ENCODE results near the gene TRIM38.

TRIM38 gene

GRCh38 chr6:25921525-25922203, 40.9 kb upstream of the TRIM38 start:
- H3K9ac ChIP-seq (ENCODE audit: low read depth, low read length), result no peak overlapping the region
- no peaks in the 10 kb centered on the region for H3K9me3 ChIP-seq (ENCODE audit: insufficient read depth, low read length, severe bottlenecking)
- H4K20me1 ChIP-seq (ENCODE audit: insufficient read depth, low read length), result no peaks in the 10 kb centered on the region
- H3K36me3 ChIP-seq (ENCODE audit: insufficient read depth, low read length), result no peaks in the 10 kb centered on the region
- TF ChIP-seq CTCF (IDR thresholded peaks at IDR 0.05; ENCODE audit: borderline replicate concordance, extremely low read depth, low read length, poor library complexity, severe bottlenecking) (no peak), EZH2 (IDR thresholded peaks at IDR 0.05; ENCODE audit: borderline replicate concordance, low read depth, low read length, severe bottlenecking) (no peak)
- H2AFZ ChIP-seq (ENCODE audit: low read depth, low read length), result no peak overlapping the region
- H3K4me3 ChIP-seq (ENCODE audit: low read depth in 1 of 2, low read length in 2 of 2), result no peak overlapping the region
- no peak overlapping the region for H3K4me2 ChIP-seq (ENCODE audit: insufficient read depth, low read length)
- H3K79me2 ChIP-seq (ENCODE audit: insufficient read depth, low read length), result no peaks in the 10 kb centered on the region
- H3K4me1 ChIP-seq (ENCODE audit: insufficient read depth, low read length), result no peaks in the 10 kb centered on the region
- H3K27ac ChIP-seq (ENCODE audit: low read length), result no peak overlapping the region
- no peak for ATAC-seq (ENCODE audit: insufficient read depth, low read depth)
- no peak for DNase-seq
- peaks cover 2% of the 10 kb centered on the region for H3K27me3 ChIP-seq (ENCODE audit: insufficient read depth, low read length, poor library complexity)

GRCh38 chr6:25922301-25922700, 40.3 kb upstream of the TRIM38 start:
- Histone ChIP-seq H3K4me3 (ENCODE audit: low read depth in 1 of 2, low read length in 2 of 2) (no peak overlapping the region), H3K4me2 (ENCODE audit: insufficient read depth, low read length) (no peak overlapping the region), H2AFZ (ENCODE audit: low read depth, low read length) (no peak overlapping the region), H3K9ac (ENCODE audit: low read depth, low read length) (no peak overlapping the region), H3K36me3 (ENCODE audit: insufficient read depth, low read length) (no peaks in the 10 kb centered on the region), H3K4me1 (ENCODE audit: insufficient read depth, low read length) (no peaks in the 10 kb centered on the region), H3K27ac (ENCODE audit: low read length) (no peak overlapping the region), H3K79me2 (ENCODE audit: insufficient read depth, low read length) (no peaks in the 10 kb centered on the region), H3K9me3 (ENCODE audit: insufficient read depth, low read length, severe bottlenecking) (no peaks in the 10 kb centered on the region), H4K20me1 (ENCODE audit: insufficient read depth, low read length) (no peaks in the 10 kb centered on the region), H3K27me3 (ENCODE audit: insufficient read depth, low read length, poor library complexity) (peaks cover 2% of the 10 kb centered on the region)
- TF ChIP-seq EZH2 (IDR thresholded peaks at IDR 0.05; ENCODE audit: borderline replicate concordance, low read depth, low read length, severe bottlenecking), result no peak
- DNase-seq (no peak), ATAC-seq (ENCODE audit: insufficient read depth, low read depth) (no peak)

- ATAC-seq (ENCODE audit: insufficient read depth, low read depth), result no peak
- Histone ChIP-seq H3K9me3 (ENCODE audit: insufficient read depth, low read length, severe bottlenecking) (no peaks in the 10 kb centered on the region), H3K36me3 (ENCODE audit: insufficient read depth, low read length) (no peaks in the 10 kb centered on the region), H3K27ac (ENCODE audit: low read length) (no peak overlapping the region), H3K4me1 (ENCODE audit: insufficient read depth, low read length) (no peaks in the 10 kb centered on the region), H3K27me3 (ENCODE audit: insufficient read depth, low read length, poor library complexity) (peaks cover 6% of the 10 kb centered on the region), H3K9ac (ENCODE audit: low read depth, low read length) (no peak overlapping the region), H4K20me1 (ENCODE audit: insufficient read depth, low read length) (no peaks in the 10 kb centered on the region), H3K4me2 (ENCODE audit: insufficient read depth, low read length) (no peak overlapping the region), H2AFZ (ENCODE audit: low read depth, low read length) (no peak overlapping the region), H3K4me3 (ENCODE audit: low read depth in 1 of 2, low read length in 2 of 2) (no peak overlapping the region), H3K79me2 (ENCODE audit: insufficient read depth, low read length) (no peaks in the 10 kb centered on the region)
- TF ChIP-seq CTCF (IDR thresholded peaks at IDR 0.05; ENCODE audit: borderline replicate concordance, extremely low read depth, low read length, poor library complexity, severe bottlenecking), result no peak
- TF ChIP-seq EZH2 (IDR thresholded peaks at IDR 0.05; ENCODE audit: borderline replicate concordance, low read depth, low read length, severe bottlenecking), result no peak
- no peak for DNase-seq
Measured at GRCh38 chr6:25925876-25926275, 36.7 kb upstream of the TRIM38 start.

GRCh38 chr6:25927178-25927577, 35.4 kb upstream of the TRIM38 start:
- no peaks in the 10 kb centered on the region for H3K79me2 ChIP-seq (ENCODE audit: insufficient read depth, low read length)
- TF ChIP-seq EZH2 (IDR thresholded peaks at IDR 0.05; ENCODE audit: borderline replicate concordance, low read depth, low read length, severe bottlenecking), result no peak
- no peak for TF ChIP-seq CTCF (IDR thresholded peaks at IDR 0.05; ENCODE audit: borderline replicate concordance, extremely low read depth, low read length, poor library complexity, severe bottlenecking)
- H3K27ac ChIP-seq (ENCODE audit: low read length), result no peak overlapping the region
- H3K36me3 ChIP-seq (ENCODE audit: insufficient read depth, low read length), result no peaks in the 10 kb centered on the region
- no peaks in the 10 kb centered on the region for H3K4me1 ChIP-seq (ENCODE audit: insufficient read depth, low read length)
- no peak overlapping the region for H3K4me3 ChIP-seq (ENCODE audit: low read depth in 1 of 2, low read length in 2 of 2)
- no peak overlapping the region for H2AFZ ChIP-seq (ENCODE audit: low read depth, low read length)
- ATAC-seq (ENCODE audit: insufficient read depth, low read depth) (no peak), DNase-seq (no peak)
- H4K20me1 ChIP-seq (ENCODE audit: insufficient read depth, low read length), result no peaks in the 10 kb centered on the region
- H3K9ac ChIP-seq (ENCODE audit: low read depth, low read length), result no peak overlapping the region
- no peaks in the 10 kb centered on the region for H3K9me3 ChIP-seq (ENCODE audit: insufficient read depth, low read length, severe bottlenecking)
- peaks cover 6% of the 10 kb centered on the region for H3K27me3 ChIP-seq (ENCODE audit: insufficient read depth, low read length, poor library complexity)
- no peak overlapping the region for H3K4me2 ChIP-seq (ENCODE audit: insufficient read depth, low read length)

Data from DND-41 (cell line).